GM12801 (cell line): ENCODE results near the gene WDR7.

ENCODE experiments used
- CTCF ChIP-seq: IDR thresholded peaks from one replicate; pipeline ENCODE4 v1.5.1; 2011; ENCODE audit warnings: control low read depth; ENCODE audit not compliant: insufficient read length; ENCODE audit errors: extremely low read depth

WDR7 gene

GRCh38 chr18:56709463-56709862 lies 58.3 kb downstream of the WDR7 start:
- no peak for TF ChIP-seq CTCF

GRCh38 chr18:56711708-56712445 lies 60.7 kb downstream of the WDR7 start:
- TF ChIP-seq CTCF = no peak

DNA sequence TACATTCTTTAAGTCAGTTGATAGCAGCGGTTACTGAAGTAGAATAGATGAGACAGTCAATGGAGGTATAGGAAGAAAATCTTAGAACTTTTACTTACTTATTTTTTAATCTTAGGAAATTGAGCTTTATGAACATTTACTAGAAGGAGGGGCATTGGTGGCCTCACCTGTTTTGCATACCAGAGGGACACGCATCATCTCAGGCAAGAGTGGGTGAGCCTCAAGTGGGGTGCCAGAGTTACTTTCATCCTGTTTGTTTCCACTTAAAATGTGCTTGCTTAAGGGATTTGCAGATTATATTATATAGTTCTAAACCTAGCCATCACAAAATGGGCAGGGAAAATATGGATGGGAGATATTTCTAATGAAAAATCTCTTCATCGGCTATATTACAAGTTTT lies 61.6 kb downstream of the WDR7 start:
- TF ChIP-seq CTCF = no peak

GRCh38 chr18:56715121-56715520 lies 64.0 kb downstream of the WDR7 start:
- TF ChIP-seq CTCF = no peak

DNA sequence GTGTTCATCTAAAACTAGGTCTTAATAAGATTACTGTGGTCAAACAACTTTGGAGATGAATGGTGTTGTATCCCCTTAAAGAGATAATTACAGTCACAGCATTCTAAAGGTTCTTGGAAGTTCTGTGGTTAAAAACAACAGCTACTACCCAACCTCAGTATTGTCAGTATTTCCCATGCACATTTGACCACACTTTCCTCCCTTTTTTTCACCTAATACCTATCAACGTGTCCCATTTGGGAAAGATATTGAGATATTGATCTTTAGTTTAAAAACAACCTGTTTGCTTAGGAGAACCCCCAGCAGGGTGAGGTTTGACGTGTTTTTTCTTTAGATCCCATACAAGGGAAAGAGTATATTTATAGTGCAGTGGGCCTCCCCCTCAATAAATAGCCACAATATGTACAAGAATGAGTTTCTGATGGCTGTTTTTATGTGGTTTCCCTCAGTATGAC lies 65.6 kb downstream of the WDR7 start:
- no peak for TF ChIP-seq CTCF

GRCh38 chr18:56721031-56721430 lies 69.9 kb downstream of the WDR7 start:
- no peak for TF ChIP-seq CTCF

DNA sequence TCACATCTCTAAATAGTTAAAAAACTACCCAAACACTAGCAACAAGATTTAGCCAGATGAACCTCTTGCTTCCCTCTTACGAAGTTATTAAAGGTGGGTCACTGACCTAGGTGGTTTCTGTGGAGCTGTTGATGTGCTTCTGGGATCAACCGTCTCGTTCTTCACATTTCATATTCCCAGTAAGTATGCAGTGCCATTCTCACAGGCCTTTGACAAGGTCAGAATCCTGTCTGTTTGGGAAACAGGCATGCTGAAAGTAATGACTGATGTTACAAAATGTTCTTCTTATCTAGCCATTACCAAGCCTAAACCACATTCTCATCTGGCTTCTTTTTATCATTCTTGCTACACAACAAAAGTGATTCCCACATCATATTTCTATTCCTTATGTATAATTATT lies 70.3 kb downstream of the WDR7 start:
- no peak for TF ChIP-seq CTCF
